HepG2 (cell line): ENCODE results near the gene CDRT4. TPM values are rescaled to one million over a fixed set of nuclear protein-coding genes. Genes with fewer than 3 reads are reported as not detected.

Source experiments
- ATAC-seq: fragments of 200-7000 bp; cut with Tn5 transposase; 3 replicates; pipeline ENCODE4 v1.9.1; 2020; ENCODE audit warnings: mild to moderate bottlenecking, moderate library complexity
- BruUV-seq: library from RNA; stranded (reverse); fragments of 400-500 nt; replicated peaks from 2 replicates; lab custom pipeline; 2021; lab: Mats Ljungman, UMichigan
- CTCF ChIA-PET: fragments of 300-600 bp; formaldehyde crosslinking; extraction: SDS; loops from one replicate; lab custom pipeline; 2021; ENCODE audit warnings: low total read pairs, inconsistent platforms, low intra/inter-chr PET ratio; lab: Yijun Ruan, JAX
- POLR2A ChIA-PET: fragments of 350-600 bp; sonication (Branson Sonifier 250); formaldehyde crosslinking; loops from one replicate; lab custom pipeline; 2020; ENCODE audit warnings: antibody characterized with exemption, inconsistent platforms; lab: Yijun Ruan, JAX
- DNase-seq: peaks from one replicate; pipeline ENCODE4 v3.0.0-alpha.2; 2015; ENCODE audit warnings: low spot score
- FAIRE-seq: peaks from 3 replicates; lab custom pipeline; 2011; peaks lifted over from hg19 to GRCh38; lab: Jason Lieb, UNC
- H2AFZ ChIP-seq: one replicate; pipeline ENCODE4 v1.6.1; 2011; ENCODE audit warnings: low read length, inconsistent platforms
- H3K27ac ChIP-seq: fragments of 300-600 bp; 3 replicates; pipeline ENCODE4 v1.8.0; 2011; ENCODE audit warnings: mixed run types, mild to moderate bottlenecking, mixed read lengths, low read length, inconsistent platforms; ENCODE audit not compliant: insufficient read depth; ENCODE audit errors: extremely low read length
- H3K27me3 ChIP-seq, 2 experiments: fragments of 200-600 bp in 1 of 2; 2 replicates in 1 of 2; 3 replicates in 1 of 2; pipeline versions ENCODE4 v1.6.0 to v1.8.0; 2011; ENCODE audit warnings: low read length in 2 of 2, mild to moderate bottlenecking in 2 of 2, moderate library complexity in 2 of 2, inconsistent platforms in 1 of 2; ENCODE audit not compliant: insufficient read depth in 2 of 2, control insufficient read depth in 1 of 2
- H3K36me3 ChIP-seq, 2 experiments: fragments of 200-600 bp in 1 of 2; replicated peaks in 1 of 2; 2 replicates in 1 of 2; 3 replicates in 1 of 2; pipeline versions ENCODE4 v1.5.1 to v1.8.0; 2011; ENCODE audit warnings: low read length in 2 of 2, inconsistent platforms in 1 of 2; ENCODE audit not compliant: insufficient read depth in 2 of 2, control insufficient read depth in 1 of 2
- H3K4me1 ChIP-seq: 2 replicates; pipeline ENCODE4 v1.5.1; 2012; ENCODE audit warnings: low read length, inconsistent platforms; ENCODE audit not compliant: insufficient read depth
- H3K4me2 ChIP-seq: 2 replicates; pipeline ENCODE4 v1.6.0; 2011; ENCODE audit warnings: low read depth, low read length, inconsistent platforms
- H3K4me3 ChIP-seq, 3 experiments: fragments of 200-600 bp in 1 of 3; sonication (generic), shearing (Covaris generic) in 1 of 3; replicated peaks in 1 of 3; 2 replicates each; pipeline ENCODE4 v1.5.1; 2011 to 2016; ENCODE audit warnings: low read length in 3 of 3, inconsistent platforms in 2 of 3, low read depth in 2 of 3, mild to moderate bottlenecking in 2 of 3, control low read depth in 1 of 3, mixed read lengths in 1 of 3; ENCODE audit not compliant: insufficient read depth in 1 of 3
- H3K79me2 ChIP-seq: one replicate; pipeline ENCODE4 v1.6.1; 2011; ENCODE audit warnings: low read length, inconsistent platforms; ENCODE audit not compliant: insufficient read depth
- H3K9ac ChIP-seq: 2 replicates; pipeline ENCODE4 v1.6.0; 2011; ENCODE audit warnings: mild to moderate bottlenecking, low read depth, low read length, inconsistent platforms; ENCODE audit not compliant: insufficient read depth
- H3K9me3 ChIP-seq: 2 replicates; pipeline ENCODE4 v1.5.1; 2012; ENCODE audit warnings: mild to moderate bottlenecking, low read length
- H4K20me1 ChIP-seq: 2 replicates; pipeline ENCODE4 v1.6.0; 2011; ENCODE audit warnings: inconsistent platforms, mild to moderate bottlenecking, low read length, moderate library complexity; ENCODE audit not compliant: insufficient read depth
- ELF1 ChIP-seq: sonication (generic); formaldehyde crosslinking; IDR thresholded peaks from 2 replicates; pipeline ENCODE4 v1.4.0; 2020; ENCODE audit warnings: missing genetic modification reagents
- HNRNPUL1 ChIP-seq: fragments of 200-400 bp; formaldehyde crosslinking; IDR thresholded peaks from 2 replicates; pipeline ENCODE4 v1.6.1; 2017; ENCODE audit warnings: low read depth, mild to moderate bottlenecking, low read length, moderate library complexity
- NCOR1 ChIP-seq: fragments of 200-600 bp; sonication (generic); IDR thresholded peaks from 2 replicates; pipeline ENCODE4 v1.7.0; 2017; ENCODE audit warnings: antibody characterized with exemption, low read length, borderline replicate concordance
- NFIB ChIP-seq: sonication (generic); formaldehyde crosslinking; IDR thresholded peaks from 2 replicates; pipeline ENCODE4 v1.9.0; 2021; ENCODE audit warnings: missing genetic modification reagents, mild to moderate bottlenecking, borderline replicate concordance
- NFYB ChIP-seq: sonication (generic); formaldehyde crosslinking; IDR thresholded peaks from 2 replicates; pipeline ENCODE4 v1.4.0; 2020; ENCODE audit warnings: missing genetic modification reagents
- RBM22 ChIP-seq: fragments of 200-400 bp; formaldehyde crosslinking; optimal IDR thresholded peaks from 2 replicates; pipeline ENCODE3; 2017; ENCODE audit warnings: mild to moderate bottlenecking, low read length, moderate library complexity
- SATB2 ChIP-seq: sonication (generic); formaldehyde crosslinking; IDR thresholded peaks from 2 replicates; pipeline ENCODE4 v1.5.0; 2020; ENCODE audit warnings: missing genetic modification reagents
- SKI ChIP-seq: fragments of 450-650 bp; IDR thresholded peaks from one replicate; pipeline ENCODE4 v1.6.1; 2018; ENCODE audit warnings: mild to moderate bottlenecking; ENCODE audit not compliant: partially characterized antibody
- SP5 ChIP-seq: IDR thresholded peaks from 2 replicates; pipeline ENCODE4 v1.6.1; 2016; ENCODE audit warnings: low read depth, borderline replicate concordance
- XRCC5 ChIP-seq: fragments of 200-400 bp; formaldehyde crosslinking; optimal IDR thresholded peaks from 2 replicates; pipeline ENCODE3; 2017; ENCODE audit warnings: mild to moderate bottlenecking, low read length
- ZNF17 ChIP-seq: sonication (generic); formaldehyde crosslinking; IDR thresholded peaks from 2 replicates; pipeline ENCODE4 v1.5.0; 2020; ENCODE audit warnings: mild to moderate bottlenecking, missing genetic modification reagents
- ZNF614 ChIP-seq: IDR thresholded peaks from 2 replicates; pipeline ENCODE4 v1.6.1; 2018; ENCODE audit warnings: missing biosample characterization, missing genetic modification reagents, inconsistent platforms, borderline replicate concordance
- ZNF766 ChIP-seq: sonication (generic); formaldehyde crosslinking; IDR thresholded peaks from 2 replicates; pipeline ENCODE4 v1.5.0; 2020; ENCODE audit warnings: missing genetic modification reagents, borderline replicate concordance
- ZNF83 ChIP-seq: sonication (generic); formaldehyde crosslinking; IDR thresholded peaks from 2 replicates; pipeline ENCODE4 v1.4.0; 2020; ENCODE audit warnings: missing genetic modification reagents, mild to moderate bottlenecking, borderline replicate concordance
- WGBS: methylation state at CpG from one replicate; pipeline ENCODE4 v1.1.6; 2017; ENCODE audit warnings: low lambda C conversion rate; 5-methylcytosine and 5-hydroxymethylcytosine counted together
- in situ Hi-C: cut with HindIII; loops from 2 replicates; pipeline ENCODE4 v1.10.0; 2017; ENCODE audit warnings: low pct_unique_long_range_greater_than_20kb; ENCODE audit not compliant: extremely low pct_ligation_motif_present
- intact Hi-C: fragments of 100-400 bp; cut with micrococcal nuclease; formaldehyde crosslinking; loops from one replicate; pipeline ENCODE4 v1.10.0; 2022; ENCODE audit not compliant: unreplicated experiment
- polyA plus RNA-seq, 8 experiments: library from polyadenylated mRNA; depleted of rRNA in 3 of 8; stranded (reverse) in 7 of 8; unstranded in 1 of 8; fragments of >200 nt; fragmentation: Illumina TruSeq in 4 of 8; extraction: Trizol in 4 of 8; gene quantifications; 2 replicates each; pipeline versions ENCODE4 v1.2.1 to v1.2.3, GENCODE V29; 2011 to 2016; ENCODE audit warnings: low read depth in 4 of 8, missing spikeins in 1 of 8, mixed read lengths in 1 of 8; ENCODE audit not compliant: insufficient read depth in 1 of 8
- total RNA-seq, 5 experiments: library from RNA; depleted of rRNA; stranded (reverse); fragments of >200 nt; fragmentation: Illumina TruSeq; extraction: Trizol; gene quantifications; 2 replicates each; pipeline ENCODE4 v1.2.3, GENCODE V29; 2016; ENCODE audit warnings: low read depth in 1 of 5
- TF ChIP-seq, protein P1 (sequence below): sonication (generic); formaldehyde crosslinking; IDR thresholded peaks from 2 replicates; pipeline ENCODE4 v1.4.0; 2020; ENCODE audit warnings: missing genetic modification reagents
- TF ChIP-seq, protein P2 (sequence below): sonication (generic); formaldehyde crosslinking; IDR thresholded peaks from 2 replicates; pipeline ENCODE4 v1.5.0; 2020; ENCODE audit warnings: mild to moderate bottlenecking, missing genetic modification reagents
- TF ChIP-seq, protein P3 (sequence below): sonication (generic); formaldehyde crosslinking; IDR thresholded peaks from 2 replicates; pipeline ENCODE4 v1.8.0; 2022; ENCODE audit warnings: missing genetic modification reagents, mild to moderate bottlenecking, borderline replicate concordance
- TF ChIP-seq, protein P4 (sequence below): sonication (generic); formaldehyde crosslinking; IDR thresholded peaks from 2 replicates; pipeline ENCODE4 v1.5.1; 2020; ENCODE audit warnings: missing genetic modification reagents, mild to moderate bottlenecking, borderline replicate concordance
- TF ChIP-seq, protein P5 (sequence below): sonication (generic); formaldehyde crosslinking; IDR thresholded peaks from 2 replicates; pipeline ENCODE4 v1.4.0; 2020; ENCODE audit warnings: missing genetic modification reagents

Gene CDRT4
- total and polyA plus RNA-seq, 2 of the 13 experiments (the other 11 are each of a cell fraction or from before 2014, with no cell fraction given), result 5.8 to 12.1 TPM

DNA sequence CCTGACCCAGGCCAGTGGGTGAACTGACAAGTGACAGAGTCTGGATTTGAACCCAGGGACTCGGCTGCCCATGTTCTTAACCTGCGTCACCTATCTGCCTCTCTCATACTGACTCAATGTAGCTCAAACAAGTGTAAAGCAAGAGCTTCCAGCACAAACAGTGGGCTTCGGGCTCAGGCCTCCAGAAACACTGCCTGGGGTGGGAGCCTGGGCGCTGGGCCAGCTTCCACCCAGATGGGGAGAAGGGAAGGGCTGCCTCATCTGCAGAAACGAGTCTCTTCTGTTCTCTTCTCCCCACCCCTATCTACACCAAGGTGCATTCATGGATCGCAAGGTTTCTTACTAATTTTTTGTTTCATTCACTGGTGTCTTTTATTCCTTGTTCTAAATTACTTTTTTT is 1.3 kb downstream of the CDRT4 start:
- 98% methylated on average over 5 of the region's 6 CpGs for WGBS
- H3K4me3 ChIP-seq, result no peak overlapping the region

More for the DNA sequence above, 1.3 kb downstream of the CDRT4 start:
- no peak overlapping the region for H3K27ac ChIP-seq
- DNase-seq, result no peak
- intact Hi-C loops (no loop called here), in situ Hi-C loops (no loop called here)
- no peaks in the 10 kb centered on the region for H3K27me3 ChIP-seq
- POLR2A ChIA-PET, result no interaction called here
- BruUV-seq, result no TSS peak
- no peaks in the 10 kb centered on the region for H3K79me2 ChIP-seq
- 0 out of 2 replicates have a peak, but pooled peaks cover 8% of the 10 kb centered on the region for H3K4me1 ChIP-seq
- no peaks in the 10 kb centered on the region for H4K20me1 ChIP-seq
- H3K36me3 ChIP-seq, result peaks cover 3% of the 10 kb centered on the region in 2 experiments; a peak in 3 of 5 replicates
- CTCF ChIA-PET, result no interaction called here
- no peak overlapping the region for H3K9ac ChIP-seq
- no peaks in the 10 kb centered on the region for H3K9me3 ChIP-seq
- ATAC-seq, result no peak
- no peak overlapping the region for H3K4me2 ChIP-seq
- H2AFZ ChIP-seq, result no peak overlapping the region
- no peak for FAIRE-seq
- TF ChIP-seq SATB2 (CRISPR knock-in tag) (no peak), ZNF614 (CRISPR knock-in tag) (no peak), NFIB (CRISPR knock-in tag) (no peak), SKI (no peak), XRCC5 (no peak), HNRNPUL1 (no peak), SP5 (CRISPR knock-in tag) (no peak), NFYB (CRISPR knock-in tag) (no peak), ZNF83 (CRISPR knock-in tag) (no peak), RBM22 (no peak), ZNF766 (no peak), NCOR1 (no peak), ZNF17 (CRISPR knock-in tag) (no peak), ELF1 (no peak)
- TF ChIP-seq, protein P1, sequence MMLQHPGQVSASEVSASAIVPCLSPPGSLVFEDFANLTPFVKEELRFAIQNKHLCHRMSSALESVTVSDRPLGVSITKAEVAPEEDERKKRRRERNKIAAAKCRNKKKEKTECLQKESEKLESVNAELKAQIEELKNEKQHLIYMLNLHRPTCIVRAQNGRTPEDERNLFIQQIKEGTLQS (CRISPR knock-in tag), result no peak
- TF ChIP-seq, protein P2, sequence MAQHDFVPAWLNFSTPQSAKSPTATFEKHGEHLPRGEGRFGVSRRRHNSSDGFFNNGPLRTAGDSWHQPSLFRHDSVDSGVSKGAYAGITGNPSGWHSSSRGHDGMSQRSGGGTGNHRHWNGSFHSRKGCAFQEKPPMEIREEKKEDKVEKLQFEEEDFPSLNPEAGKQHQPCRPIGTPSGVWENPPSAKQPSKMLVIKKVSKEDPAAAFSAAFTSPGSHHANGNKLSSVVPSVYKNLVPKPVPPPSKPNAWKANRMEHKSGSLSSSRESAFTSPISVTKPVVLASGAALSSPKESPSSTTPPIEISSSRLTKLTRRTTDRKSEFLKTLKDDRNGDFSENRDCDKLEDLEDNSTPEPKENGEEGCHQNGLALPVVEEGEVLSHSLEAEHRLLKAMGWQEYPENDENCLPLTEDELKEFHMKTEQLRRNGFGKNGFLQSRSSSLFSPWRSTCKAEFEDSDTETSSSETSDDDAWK (CRISPR knock-in tag), result no peak
- TF ChIP-seq, protein P3, sequence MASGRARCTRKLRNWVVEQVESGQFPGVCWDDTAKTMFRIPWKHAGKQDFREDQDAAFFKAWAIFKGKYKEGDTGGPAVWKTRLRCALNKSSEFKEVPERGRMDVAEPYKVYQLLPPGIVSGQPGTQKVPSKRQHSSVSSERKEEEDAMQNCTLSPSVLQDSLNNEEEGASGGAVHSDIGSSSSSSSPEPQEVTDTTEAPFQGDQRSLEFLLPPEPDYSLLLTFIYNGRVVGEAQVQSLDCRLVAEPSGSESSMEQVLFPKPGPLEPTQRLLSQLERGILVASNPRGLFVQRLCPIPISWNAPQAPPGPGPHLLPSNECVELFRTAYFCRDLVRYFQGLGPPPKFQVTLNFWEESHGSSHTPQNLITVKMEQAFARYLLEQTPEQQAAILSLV, result no peak
- TF ChIP-seq, protein P4, sequence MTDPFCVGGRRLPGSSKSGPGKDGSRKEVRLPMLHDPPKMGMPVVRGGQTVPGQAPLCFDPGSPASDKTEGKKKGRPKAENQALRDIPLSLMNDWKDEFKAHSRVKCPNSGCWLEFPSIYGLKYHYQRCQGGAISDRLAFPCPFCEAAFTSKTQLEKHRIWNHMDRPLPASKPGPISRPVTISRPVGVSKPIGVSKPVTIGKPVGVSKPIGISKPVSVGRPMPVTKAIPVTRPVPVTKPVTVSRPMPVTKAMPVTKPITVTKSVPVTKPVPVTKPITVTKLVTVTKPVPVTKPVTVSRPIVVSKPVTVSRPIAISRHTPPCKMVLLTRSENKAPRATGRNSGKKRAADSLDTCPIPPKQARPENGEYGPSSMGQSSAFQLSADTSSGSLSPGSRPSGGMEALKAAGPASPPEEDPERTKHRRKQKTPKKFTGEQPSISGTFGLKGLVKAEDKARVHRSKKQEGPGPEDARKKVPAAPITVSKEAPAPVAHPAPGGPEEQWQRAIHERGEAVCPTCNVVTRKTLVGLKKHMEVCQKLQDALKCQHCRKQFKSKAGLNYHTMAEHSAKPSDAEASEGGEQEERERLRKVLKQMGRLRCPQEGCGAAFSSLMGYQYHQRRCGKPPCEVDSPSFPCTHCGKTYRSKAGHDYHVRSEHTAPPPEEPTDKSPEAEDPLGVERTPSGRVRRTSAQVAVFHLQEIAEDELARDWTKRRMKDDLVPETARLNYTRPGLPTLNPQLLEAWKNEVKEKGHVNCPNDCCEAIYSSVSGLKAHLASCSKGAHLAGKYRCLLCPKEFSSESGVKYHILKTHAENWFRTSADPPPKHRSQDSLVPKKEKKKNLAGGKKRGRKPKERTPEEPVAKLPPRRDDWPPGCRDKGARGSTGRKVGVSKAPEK (CRISPR knock-in tag), result no peak
- TF ChIP-seq, protein P5, sequence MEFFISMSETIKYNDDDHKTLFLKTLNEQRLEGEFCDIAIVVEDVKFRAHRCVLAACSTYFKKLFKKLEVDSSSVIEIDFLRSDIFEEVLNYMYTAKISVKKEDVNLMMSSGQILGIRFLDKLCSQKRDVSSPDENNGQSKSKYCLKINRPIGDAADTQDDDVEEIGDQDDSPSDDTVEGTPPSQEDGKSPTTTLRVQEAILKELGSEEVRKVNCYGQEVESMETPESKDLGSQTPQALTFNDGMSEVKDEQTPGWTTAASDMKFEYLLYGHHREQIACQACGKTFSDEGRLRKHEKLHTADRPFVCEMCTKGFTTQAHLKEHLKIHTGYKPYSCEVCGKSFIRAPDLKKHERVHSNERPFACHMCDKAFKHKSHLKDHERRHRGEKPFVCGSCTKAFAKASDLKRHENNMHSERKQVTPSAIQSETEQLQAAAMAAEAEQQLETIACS (CRISPR knock-in tag), result no peak
